Activated CD8-positive, alpha-beta T cell treated with anti-CD3 and anti-CD28 coated beads for 36 hours (primary cell): Measurements from ENCODE around the gene MRPS30. TPM values are rescaled to one million over a fixed set of nuclear protein-coding genes. Genes with fewer than 3 reads are reported as not detected.
"Not testable (repeated sequence)": the region's sequence is repeated elsewhere in the genome, so short reads cannot be mapped to it uniquely, and the experiment has no call there.

ENCODE experiments used
- ATAC-seq: fragments of 200-7000 bp; cut with Tn5 transposase; one replicate; pipeline ENCODE4 v1.10.0; 2021; ENCODE audit warnings: mild to moderate bottlenecking, moderate library complexity
- CTCF ChIA-PET: fragments of 350-600 bp; sonication (Branson Sonifier 250); formaldehyde crosslinking; loops from one replicate; lab custom pipeline; 2021; ENCODE audit warnings: antibody characterized with exemption; lab: Charles Lee
- POLR2A ChIA-PET: fragments of 350-600 bp; sonication (Branson Sonifier 250); formaldehyde crosslinking; loops from one replicate; lab custom pipeline; 2021; ENCODE audit warnings: antibody characterized with exemption; lab: Charles Lee
- DNase-seq: peaks from one replicate; pipeline ENCODE4 v3.0.0-alpha.2; 2020
- H3K27ac Mint-ChIP-seq: one replicate; pipeline ENCODE4 v1.8.0; 2021; ENCODE audit warnings: mild to moderate bottlenecking, mixed read lengths
- H3K27me3 Mint-ChIP-seq: one replicate; pipeline ENCODE4 v1.8.0; 2021; ENCODE audit warnings: mixed read lengths
- H3K36me3 Mint-ChIP-seq: one replicate; pipeline ENCODE4 v1.8.0; 2021; ENCODE audit warnings: low read depth, mixed read lengths
- H3K4me1 Mint-ChIP-seq: one replicate; pipeline ENCODE4 v1.8.0; 2021; ENCODE audit warnings: low read depth, mixed read lengths
- H3K4me3 Mint-ChIP-seq: one replicate; pipeline ENCODE4 v1.8.0; 2021; ENCODE audit warnings: mild to moderate bottlenecking, moderate library complexity, mixed read lengths
- H3K9me3 Mint-ChIP-seq: one replicate; pipeline ENCODE4 v1.8.0; 2021; ENCODE audit warnings: mixed read lengths
- CTCF ChIP-seq: fragments of 200-600 bp; IDR thresholded peaks from one replicate; pipeline ENCODE4 v1.8.0; 2022; ENCODE audit warnings: antibody characterized with exemption, mild to moderate bottlenecking
- intact Hi-C: fragments of 100-400 bp; cut with micrococcal nuclease; formaldehyde crosslinking; loops from one replicate; pipeline ENCODE4 v1.10.0; 2022
- total RNA-seq, 2 experiments: library from RNA; stranded (reverse); gene quantifications; one replicate each; pipeline ENCODE4 v1.2.3, GENCODE V29; 2021

The MRPS30 gene
- 10 to 100 TPM; 60.1 to 62.1 TPM for total RNA-seq

GRCh38 chr5:44808435-44809214, at the start of gene MRPS30:
MRPS30 (plus strand) TSS chr5:44808947; CDS start chr5:44808963, 16 bp downstream.
- DNase-seq (peak; percentile 95), ATAC-seq (peak; percentile 96)
- peaks cover 4% of the 10 kb centered on the region for H3K27me3 Mint-ChIP-seq
- H3K27ac Mint-ChIP-seq: peak within 1 kb of the TSS; percentile 98
- H3K36me3 Mint-ChIP-seq: peaks cover 32% of the 10 kb centered on the region
- no peak for TF ChIP-seq CTCF
- H3K4me1 Mint-ChIP-seq: peaks cover 26% of the 10 kb centered on the region
- no peaks in the 10 kb centered on the region for H3K9me3 Mint-ChIP-seq
- intact Hi-C loops: no loop called here
- ChIA-PET POLR2A (no interaction called here), CTCF (no interaction called here)
- H3K4me3 Mint-ChIP-seq: peak within 1 kb of the TSS; percentile 98

GRCh38 chr5:44769200-44769876, 39.4 kb upstream of the MRPS30 start:
- Mint-ChIP-seq H3K4me1 (no peaks in the 10 kb centered on the region), H3K36me3 (no peaks in the 10 kb centered on the region), H3K4me3 (no peak overlapping the region), H3K27me3 (peaks cover 13% of the 10 kb centered on the region), H3K27ac (no peak overlapping the region), H3K9me3 (no peaks in the 10 kb centered on the region)
- intact Hi-C loops: no loop called here
- DNase-seq: no peak
- POLR2A ChIA-PET: no interaction called here
- ATAC-seq: no peak
- TF ChIP-seq CTCF: no peak
- CTCF ChIA-PET: no interaction called here

- ChIA-PET CTCF (no interaction called here), POLR2A (no interaction called here)
- Mint-ChIP-seq H3K4me1 (no peaks in the 10 kb centered on the region), H3K27me3 (peaks cover 13% of the 10 kb centered on the region), H3K27ac (no peak overlapping the region), H3K9me3 (no peaks in the 10 kb centered on the region), H3K36me3 (no peaks in the 10 kb centered on the region), H3K4me3 (no peak overlapping the region)
- intact Hi-C loops: loop anchor here (5.0 to 10.0 kb wide), 2 partner anchors 235 to 1043 kb away; no protein-coding TSS in a partner anchor
- DNase-seq: no peak
- ATAC-seq: no peak
- no peak for TF ChIP-seq CTCF
These were observed 38.9 kb upstream of the MRPS30 start for GRCh38 chr5:44769877-44770209.

GRCh38 chr5:44770780-44771717, 37.7 kb upstream of the MRPS30 start:
- H3K4me3 Mint-ChIP-seq: no peak overlapping the region
- no peaks in the 10 kb centered on the region for H3K36me3 Mint-ChIP-seq
- CTCF ChIA-PET: no interaction called here
- DNase-seq: no peak
- no peak for TF ChIP-seq CTCF
- no peak for ATAC-seq
- H3K27ac Mint-ChIP-seq: no peak overlapping the region
- no peaks in the 10 kb centered on the region for H3K4me1 Mint-ChIP-seq
- peaks cover 13% of the 10 kb centered on the region for H3K27me3 Mint-ChIP-seq
- H3K9me3 Mint-ChIP-seq: no peaks in the 10 kb centered on the region
- intact Hi-C loops: loop anchor here (5.0 to 10.0 kb wide), 2 partner anchors 236 to 1044 kb away; no protein-coding TSS in a partner anchor
- POLR2A ChIA-PET: no interaction called here

GRCh38 chr5:44772397-44772796, 36.4 kb upstream of the MRPS30 start:
- POLR2A ChIA-PET, H3K27ac Mint-ChIP-seq, ATAC-seq, H3K36me3 Mint-ChIP-seq, CTCF ChIA-PET, H3K4me1 Mint-ChIP-seq, H3K9me3 Mint-ChIP-seq, DNase-seq, H3K4me3 Mint-ChIP-seq: not testable (repeated sequence)
- intact Hi-C loops: loop anchor here (5.0 to 10.0 kb wide), 2 partner anchors 238 to 1045 kb away; no protein-coding TSS in a partner anchor
- H3K27me3 Mint-ChIP-seq: peaks cover 13% of the 10 kb centered on the region
